SK-N-MC (cell line): ENCODE data around the gene UBE4B.

ENCODE experiments used
- EZH2 ChIP-seq: fragments of 200-600 bp; sonication (generic); IDR thresholded peaks from one replicate; pipeline ENCODE4 v1.6.1; 2017; ENCODE audit warnings: antibody characterized with exemption
- POLR2AphosphoS5 ChIP-seq: IDR thresholded peaks from 2 replicates; pipeline ENCODE4 v1.6.1; 2012; ENCODE audit warnings: mild to moderate bottlenecking, low read depth, low read length, borderline replicate concordance

GRCh38 chr1:10189659-10190058 lies 156.9 kb downstream of the UBE4B start:
- TF ChIP-seq POLR2AphosphoS5, result no peak
- no peak for TF ChIP-seq EZH2
